GM10266 (cell line): ENCODE results near the gene TOX2.

ENCODE experiments used
- DNase-seq: peaks from one replicate; pipeline ENCODE4 v3.0.0; 2012; ENCODE audit errors: extremely low spot score
- CTCF ChIP-seq: IDR thresholded peaks from 2 replicates; pipeline ENCODE4 v1.5.1; 2012; ENCODE audit warnings: mild to moderate bottlenecking, low read depth; ENCODE audit not compliant: control insufficient read depth, insufficient read depth; ENCODE audit errors: missing control alignments

TOX2 gene

GRCh38 chr20:44003609-44004008 lies 89.0 kb downstream of the TOX2 start:
- no peak for DNase-seq
- TF ChIP-seq CTCF = no peak

- TF ChIP-seq CTCF = no peak
- no peak for DNase-seq
These were observed 89.8 kb downstream of the TOX2 start for GRCh38 chr20:44004306-44004915.

DNA sequence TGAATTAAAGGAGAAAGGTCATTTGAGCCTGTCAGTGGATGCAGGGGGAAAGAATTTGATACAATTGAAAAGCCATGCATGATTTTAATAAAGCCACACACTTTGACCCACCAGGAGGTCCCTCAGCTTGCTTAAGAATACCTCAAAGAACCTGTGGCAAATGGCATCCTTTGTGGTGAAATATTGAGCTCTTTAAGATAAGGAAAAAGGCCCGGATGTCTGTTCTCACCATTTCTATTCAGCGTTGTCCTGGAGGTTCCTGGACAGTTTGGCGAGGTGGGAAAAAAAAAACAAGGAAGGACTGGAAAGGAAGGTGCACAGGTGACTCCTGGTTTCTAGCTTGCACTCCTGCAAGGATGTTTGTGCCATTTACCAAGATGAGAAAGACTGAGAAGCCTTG lies 91.0 kb downstream of the TOX2 start:
- no peak for TF ChIP-seq CTCF
- no peak for DNase-seq

- no peak for DNase-seq
- TF ChIP-seq CTCF = no peak
These were observed 91.5 kb downstream of the TOX2 start for GRCh38 chr20:44006126-44006525.

DNA sequence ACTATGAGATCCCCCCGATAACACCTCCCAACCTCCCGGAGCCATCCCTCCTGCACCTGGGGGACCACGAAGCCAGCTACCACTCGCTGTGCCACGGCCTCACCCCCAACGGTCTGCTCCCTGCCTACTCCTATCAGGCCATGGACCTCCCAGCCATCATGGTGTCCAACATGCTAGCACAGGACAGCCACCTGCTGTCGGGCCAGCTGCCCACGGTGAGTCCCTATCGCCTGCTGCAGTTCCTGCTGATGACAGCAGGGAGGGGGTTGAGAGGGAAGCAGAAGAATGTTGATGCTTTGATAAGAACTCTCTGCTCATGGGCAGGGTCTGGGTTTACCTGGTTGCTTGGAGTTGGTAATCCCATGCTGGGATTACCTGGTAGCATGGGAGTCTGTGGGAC lies 91.9 kb downstream of the TOX2 start:
- TF ChIP-seq CTCF = no peak
- no peak for DNase-seq

DNA sequence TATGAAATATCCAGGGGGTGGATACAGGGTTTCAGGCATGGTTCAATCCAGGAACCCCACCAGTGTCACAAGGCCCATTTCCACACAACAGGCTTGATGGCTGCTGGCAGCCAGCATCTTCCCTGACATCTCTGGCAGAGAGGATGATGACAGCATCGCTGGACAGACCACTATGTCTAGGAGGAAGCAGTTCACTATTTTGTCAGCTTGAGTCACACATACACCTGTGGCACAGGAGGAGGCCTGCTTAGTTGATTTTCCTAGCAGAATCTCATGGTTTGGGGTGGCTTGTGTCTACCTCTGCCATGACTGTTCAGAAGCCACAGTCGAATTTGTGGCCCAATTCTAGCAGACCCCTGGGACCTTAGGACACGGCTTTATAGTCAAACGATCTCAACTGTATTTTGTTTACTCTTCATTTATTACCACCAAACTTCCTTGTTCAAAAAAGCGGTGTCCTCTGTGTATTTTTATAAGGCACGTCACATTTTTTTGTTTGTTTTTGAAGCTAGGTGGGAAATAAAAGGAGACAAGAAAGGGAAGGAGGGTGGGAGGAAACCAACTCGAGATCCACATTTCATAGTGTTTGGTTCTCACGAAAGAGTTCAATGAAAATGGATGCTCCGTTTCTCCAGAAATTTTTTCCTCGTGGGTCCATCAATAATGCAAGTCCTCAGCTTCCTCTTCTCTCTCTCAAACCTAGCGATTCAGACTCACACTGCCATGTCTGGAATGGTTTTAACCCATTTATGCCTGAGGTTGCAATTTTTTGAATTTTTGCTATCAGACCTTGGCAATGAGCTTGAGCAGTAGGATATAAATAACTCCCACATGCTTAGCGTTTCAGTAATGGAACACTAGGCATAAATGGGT lies 94.4 kb downstream of the TOX2 start:
- no peak for DNase-seq
- no peak for TF ChIP-seq CTCF

DNA sequence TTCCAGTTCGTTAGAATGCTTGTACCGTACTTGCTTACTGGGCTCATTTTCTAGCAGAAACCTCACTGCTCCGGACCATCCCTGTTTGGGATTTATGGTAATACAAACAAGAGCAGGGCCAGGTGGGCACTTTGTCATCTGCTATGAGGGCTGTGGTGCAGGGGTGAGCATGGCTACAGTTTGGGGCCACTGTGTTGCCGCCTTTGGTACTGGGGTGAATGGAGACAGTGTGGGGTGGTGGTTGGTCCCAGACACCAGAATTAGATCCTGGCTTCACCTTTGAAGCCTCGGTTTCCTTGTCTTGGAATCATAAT lies 95.0 kb downstream of the TOX2 start:
- no peak for TF ChIP-seq CTCF
- no peak for DNase-seq
